Fibroblast of gingiva (primary cell): ENCODE results near the gene PPM1M.

Experiments
- DNase-seq: peaks from one replicate; pipeline ENCODE4 v3.0.0-alpha.2; 2011; ENCODE audit warnings: low read depth

Gene PPM1M, protein sequence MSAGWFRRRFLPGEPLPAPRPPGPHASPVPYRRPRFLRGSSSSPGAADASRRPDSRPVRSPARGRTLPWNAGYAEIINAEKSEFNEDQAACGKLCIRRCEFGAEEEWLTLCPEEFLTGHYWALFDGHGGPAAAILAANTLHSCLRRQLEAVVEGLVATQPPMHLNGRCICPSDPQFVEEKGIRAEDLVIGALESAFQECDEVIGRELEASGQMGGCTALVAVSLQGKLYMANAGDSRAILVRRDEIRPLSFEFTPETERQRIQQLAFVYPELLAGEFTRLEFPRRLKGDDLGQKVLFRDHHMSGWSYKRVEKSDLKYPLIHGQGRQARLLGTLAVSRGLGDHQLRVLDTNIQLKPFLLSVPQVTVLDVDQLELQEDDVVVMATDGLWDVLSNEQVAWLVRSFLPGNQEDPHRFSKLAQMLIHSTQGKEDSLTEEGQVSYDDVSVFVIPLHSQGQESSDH

DNA sequence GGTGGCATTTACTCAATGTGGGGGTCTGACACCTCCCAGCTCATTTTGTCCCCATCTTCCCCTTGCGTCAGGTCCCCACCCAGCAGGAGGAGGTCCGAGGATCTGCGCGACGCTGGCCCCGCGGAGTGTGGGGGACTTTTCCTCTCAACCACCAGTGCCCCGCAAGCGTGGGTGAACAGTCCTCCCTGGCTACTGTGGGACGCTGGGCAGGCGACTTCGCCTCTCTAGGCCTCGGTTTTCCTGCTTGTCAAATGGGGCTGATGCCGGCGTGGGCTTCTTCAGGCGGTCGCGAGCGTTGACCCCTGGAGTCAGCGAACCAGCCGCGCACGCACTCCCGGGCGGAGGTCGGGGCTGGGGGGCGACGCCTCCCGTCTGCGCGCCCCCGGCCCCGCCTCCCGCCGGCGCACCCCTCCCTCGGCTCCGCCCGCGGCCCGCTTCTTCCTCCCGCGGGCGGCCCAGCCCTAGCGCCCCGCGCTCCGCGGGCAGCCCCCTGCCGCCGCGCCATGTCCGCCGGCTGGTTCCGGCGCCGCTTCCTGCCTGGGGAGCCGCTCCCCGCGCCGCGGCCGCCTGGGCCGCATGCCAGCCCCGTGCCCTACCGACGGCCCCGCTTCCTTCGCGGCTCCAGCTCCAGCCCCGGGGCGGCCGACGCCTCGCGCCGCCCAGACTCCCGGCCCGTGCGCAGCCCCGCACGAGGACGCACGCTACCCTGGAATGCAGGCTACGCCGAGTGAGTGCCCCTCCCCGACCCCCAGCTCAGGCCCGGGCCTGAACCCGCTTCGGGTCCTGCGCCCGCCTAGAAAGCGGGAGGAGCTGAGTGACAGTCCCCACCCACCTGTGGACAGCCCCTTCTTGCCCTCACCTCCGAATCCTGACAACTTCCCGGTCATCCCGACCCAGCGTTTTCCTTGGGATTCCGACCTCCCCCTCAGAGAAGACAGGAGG, at the start of gene PPM1M:
PPM1M (plus strand) TSS at position 438 of the 942 bp plus-strand sequence; CDS start at position 504, 66 bp downstream.
- peak; percentile 40 for DNase-seq

DNA sequence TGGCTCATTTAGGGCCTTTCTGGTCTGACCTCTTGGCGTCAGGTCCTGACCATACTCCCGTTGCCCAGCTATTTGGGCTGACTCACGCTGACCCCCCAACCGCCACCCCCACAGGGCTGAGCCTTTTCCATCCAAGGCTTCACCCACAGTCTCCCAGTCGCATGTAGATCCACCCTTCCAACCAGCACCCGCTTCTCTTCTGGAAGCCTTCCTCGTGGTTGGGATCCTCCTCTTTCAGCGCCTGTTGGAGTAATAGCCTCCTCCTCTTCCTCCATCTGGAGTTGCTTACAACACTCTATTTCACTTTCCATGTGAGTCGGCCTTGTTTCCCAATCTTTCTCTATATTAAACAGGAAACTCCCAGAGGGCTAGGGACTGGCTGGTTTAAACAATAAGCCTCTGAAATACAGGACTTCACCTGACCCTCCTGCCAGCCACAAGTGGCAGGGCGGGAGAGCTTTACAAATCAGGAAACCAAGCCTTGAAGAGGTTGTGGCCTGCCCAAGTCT, 49.7 kb upstream of the PPM1M start:
- DNase-seq = peak; percentile 80

DNA sequence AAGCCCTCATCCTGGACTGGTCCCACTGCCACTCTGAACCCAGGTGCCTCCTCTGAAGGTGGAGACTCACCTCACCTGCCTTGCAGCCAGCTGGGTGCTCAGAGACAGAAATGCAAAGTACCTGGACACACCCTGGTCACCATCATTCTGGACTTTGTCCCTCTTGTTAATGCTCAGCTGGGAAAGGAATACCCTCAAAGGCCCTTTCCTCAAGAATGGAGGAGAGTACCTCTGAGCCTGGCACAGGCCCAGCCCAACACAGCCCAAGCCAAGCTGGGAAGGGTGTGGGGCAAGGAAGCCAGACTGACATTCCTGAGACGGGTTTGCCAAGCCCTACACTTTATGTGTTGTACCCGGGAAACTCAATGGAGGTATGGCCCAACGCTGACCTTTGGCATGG, 48.6 kb upstream of the PPM1M start:
- DNase-seq = no peak

DNA sequence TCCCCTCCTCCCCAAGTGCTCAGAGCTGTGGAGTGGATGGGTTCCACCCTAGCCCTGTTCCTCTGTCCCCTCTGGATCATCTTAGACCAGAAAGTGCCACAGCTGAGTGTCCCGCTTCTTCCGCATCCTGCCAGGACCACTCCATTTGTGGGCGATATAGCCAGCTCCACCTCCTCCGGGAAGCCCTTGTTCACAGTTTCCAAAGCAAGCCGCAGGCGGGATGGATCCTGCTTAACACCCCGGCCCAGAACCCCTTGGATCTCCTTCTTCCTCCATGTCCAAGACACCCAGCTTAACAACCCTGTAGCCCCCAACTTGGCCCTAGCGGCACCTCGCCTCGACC, 48.1 kb upstream of the PPM1M start:
- no peak for DNase-seq

DNA sequence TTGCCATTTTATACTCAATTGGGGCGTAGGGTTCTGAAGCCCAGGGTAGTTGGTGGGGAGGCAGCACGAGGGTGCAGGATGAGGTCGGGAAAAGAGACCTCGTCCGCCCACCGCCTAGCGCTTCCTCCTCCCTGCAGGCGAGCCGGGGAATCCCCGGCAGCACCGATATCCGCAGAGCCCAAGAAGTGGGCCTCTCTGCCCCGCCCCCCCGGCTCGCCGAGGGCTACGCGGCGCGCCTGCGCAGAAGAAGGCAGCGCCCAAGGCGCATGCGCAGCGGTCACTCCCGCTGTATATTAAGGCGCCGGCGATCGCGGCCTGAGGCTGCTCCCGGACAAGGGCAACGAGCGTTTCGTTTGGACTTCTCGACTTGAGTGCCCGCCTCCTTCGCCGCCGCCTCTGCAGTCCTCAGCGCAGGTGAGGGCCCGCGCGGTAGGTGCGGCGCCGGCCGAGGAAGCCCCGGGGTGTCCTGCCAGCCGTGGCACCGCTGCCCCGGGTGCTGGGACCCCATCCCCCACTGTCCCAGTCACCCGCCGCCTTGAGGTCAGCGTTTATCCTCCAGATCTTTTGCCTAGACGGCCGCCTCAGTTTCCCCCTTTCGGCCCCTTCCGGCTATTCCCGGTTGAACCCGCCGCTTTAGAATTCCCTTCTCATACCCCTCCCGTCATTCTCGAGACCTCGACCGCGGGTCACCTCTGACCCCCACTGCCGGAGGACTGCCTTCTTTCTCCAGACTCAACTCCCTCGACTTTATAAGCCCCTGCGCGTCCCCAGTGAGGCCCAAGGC, 47.5 kb upstream of the PPM1M start, which contains the start of gene ALAS1:
ALAS1 (plus strand) TSS at position 319 of the 784 bp plus-strand sequence. CDS start 1,082 bp downstream, outside the sequence.
- DNase-seq = peak; percentile 77

DNA sequence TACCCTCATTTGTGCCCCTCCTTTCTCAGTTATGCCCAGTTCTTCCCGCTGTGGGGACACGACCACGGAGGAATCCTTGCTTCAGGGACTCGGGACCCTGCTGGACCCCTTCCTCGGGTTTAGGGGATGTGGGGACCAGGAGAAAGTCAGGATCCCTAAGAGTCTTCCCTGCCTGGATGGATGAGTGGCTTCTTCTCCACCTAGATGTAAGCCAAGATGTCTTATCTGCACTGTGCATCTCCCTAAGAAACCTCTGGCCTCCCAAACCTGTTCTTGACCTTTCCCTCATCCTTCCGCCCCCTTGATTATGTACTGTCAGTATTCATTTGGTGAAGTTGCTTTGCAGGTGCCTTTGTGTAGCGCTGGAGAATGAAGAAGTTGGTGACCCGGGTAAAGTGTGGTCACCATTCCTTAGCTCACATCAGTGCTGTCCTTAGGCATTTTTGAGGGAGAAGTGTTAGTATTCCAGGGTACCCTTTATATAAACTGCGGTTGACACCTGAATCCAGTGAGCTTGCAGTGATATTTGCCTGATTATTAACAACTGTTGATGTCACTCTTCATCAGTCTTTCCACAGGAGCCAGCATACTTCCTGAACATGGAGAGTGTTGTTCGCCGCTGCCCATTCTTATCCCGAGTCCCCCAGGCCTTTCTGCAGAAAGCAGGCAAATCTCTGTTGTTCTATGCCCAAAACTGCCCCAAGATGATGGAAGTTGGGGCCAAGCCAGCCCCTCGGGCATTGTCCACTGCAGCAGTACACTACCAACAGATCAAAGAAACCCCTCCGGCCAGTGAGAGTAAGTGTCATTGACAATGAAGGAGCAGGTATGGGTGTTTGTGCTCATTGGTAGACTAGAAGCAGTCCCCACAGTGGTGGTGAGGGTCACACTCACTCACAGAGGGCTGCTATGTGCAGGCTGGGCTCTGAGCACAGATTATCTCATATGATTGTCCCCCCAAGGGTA, 46.6 kb upstream of the PPM1M start:
- DNase-seq = no peak

DNA sequence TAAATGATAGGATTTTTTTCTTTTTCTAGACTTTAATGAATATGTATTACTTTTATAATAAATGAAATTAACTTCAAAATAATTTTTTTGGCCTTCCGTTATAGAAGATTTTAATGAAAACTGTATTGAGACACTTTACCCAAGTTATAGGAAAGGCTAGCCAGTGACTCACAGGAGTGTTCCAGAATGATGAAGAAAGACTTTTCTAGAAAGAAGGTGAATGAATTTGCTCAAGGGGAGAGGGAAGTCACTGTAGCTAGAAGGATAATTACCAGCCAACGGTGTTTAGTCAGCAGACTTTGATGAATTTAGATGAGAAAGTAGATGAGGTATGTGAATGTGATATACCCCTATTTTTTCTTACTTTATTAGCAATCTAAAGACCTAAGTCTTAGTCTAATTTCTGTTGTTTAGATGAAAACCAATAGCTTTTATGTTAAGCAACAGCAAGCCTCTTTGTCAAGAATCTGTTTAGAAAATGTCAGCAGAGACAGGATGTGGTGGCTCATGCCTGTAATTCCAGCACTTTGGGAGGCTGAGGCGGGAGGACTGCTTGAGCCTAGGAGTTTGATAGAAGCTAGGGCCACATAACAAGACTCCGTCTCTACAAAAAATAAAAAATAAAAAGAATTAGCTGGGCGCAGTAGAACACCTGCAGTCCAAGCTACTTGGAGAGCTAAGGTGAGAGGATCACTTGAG, 44.4 kb upstream of the PPM1M start:
- peak; percentile 56 for DNase-seq

DNA sequence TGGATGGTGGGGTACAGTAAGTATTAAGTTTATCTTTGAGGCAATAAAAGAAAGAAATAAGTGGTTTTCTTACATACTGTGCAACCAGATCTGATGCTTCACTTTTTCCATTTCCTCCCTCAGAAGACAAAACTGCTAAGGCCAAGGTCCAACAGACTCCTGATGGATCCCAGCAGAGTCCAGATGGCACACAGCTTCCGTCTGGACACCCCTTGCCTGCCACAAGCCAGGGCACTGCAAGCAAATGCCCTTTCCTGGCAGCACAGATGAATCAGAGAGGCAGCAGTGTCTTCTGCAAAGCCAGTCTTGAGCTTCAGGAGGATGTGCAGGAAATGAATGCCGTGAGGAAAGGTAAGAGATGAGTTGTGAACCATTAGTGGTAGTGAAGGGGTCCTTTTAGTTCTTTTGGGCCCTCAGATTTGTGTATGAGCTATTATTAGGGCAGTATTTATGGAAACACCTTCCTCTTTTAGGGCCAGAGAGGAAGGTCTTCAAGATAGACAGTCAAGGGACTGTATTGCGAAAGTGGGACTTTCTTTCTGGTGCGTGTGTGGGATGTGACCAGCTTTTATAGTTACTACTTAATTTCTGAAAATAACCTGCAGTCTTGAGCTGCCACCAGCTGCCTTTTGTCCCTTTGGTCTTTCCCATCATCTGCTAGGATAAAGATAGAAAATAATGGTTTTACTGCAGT, 43.0 kb upstream of the PPM1M start:
- DNase-seq = peak; percentile 63

DNA sequence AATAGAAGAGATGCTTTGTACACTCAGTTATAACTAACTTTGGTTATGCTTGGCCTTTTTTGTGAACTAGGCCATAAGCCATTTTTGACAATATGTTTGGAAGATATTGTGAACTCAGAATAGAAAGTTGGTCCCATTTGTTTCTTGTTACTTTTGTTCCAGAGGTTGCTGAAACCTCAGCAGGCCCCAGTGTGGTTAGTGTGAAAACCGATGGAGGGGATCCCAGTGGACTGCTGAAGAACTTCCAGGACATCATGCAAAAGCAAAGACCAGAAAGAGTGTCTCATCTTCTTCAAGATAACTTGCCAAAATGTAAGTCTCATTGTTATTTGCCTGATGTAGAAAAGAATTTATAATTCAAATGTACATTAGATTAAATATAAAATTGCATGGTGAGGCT, 41.9 kb upstream of the PPM1M start:
- peak; percentile 54 for DNase-seq

DNA sequence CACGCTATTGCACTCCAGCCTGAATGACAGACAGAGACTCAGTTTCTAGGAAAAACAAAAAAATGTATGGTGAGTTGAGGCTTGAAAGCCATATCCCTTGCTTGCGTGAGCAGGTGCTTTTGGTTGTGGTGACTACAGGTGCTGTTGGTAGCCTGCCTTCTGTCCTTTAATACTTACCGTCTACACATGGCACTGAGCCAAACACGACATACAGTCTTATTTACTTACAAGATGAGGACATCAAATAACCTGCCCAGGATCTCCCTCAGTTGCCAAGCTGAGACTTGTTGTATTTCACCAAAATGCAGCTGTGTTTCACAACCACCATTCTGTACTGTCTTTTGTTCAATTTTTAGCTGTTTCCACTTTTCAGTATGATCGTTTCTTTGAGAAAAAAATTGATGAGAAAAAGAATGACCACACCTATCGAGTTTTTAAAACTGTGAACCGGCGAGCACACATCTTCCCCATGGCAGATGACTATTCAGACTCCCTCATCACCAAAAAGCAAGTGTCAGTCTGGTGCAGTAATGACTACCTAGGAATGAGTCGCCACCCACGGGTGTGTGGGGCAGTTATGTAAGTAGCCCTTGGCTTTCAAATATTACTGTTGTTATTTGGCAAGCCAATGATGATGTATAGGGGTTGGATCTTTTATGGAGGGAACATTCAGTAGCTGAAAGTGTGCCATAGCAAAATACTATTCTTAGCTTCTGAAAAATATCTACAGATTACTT, 41.1 kb upstream of the PPM1M start:
- no peak for DNase-seq

DNA sequence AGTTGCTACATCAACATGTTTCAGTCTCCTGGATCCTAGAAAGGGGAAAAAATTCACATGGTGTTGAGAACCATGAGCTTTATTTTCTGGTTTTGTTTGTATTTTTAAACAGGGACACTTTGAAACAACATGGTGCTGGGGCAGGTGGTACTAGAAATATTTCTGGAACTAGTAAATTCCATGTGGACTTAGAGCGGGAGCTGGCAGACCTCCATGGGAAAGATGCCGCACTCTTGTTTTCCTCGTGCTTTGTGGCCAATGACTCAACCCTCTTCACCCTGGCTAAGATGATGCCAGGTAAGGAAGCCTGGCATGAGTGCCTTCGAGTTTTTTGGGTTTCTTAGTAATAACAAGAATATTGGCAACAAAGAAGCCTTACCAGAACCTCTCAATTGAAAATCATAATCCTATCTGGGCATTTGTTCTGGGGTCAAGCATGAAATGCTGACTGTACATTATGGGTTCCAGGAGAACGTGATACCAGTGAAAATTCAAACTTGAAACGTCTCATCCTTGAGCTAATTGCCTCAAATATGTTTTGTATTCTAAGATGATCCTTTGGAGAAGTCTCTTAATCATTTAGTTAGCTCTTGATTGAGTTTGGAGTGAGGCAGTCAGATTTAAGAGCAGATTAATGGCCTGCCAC, 39.7 kb upstream of the PPM1M start:
- DNase-seq = no peak

DNA sequence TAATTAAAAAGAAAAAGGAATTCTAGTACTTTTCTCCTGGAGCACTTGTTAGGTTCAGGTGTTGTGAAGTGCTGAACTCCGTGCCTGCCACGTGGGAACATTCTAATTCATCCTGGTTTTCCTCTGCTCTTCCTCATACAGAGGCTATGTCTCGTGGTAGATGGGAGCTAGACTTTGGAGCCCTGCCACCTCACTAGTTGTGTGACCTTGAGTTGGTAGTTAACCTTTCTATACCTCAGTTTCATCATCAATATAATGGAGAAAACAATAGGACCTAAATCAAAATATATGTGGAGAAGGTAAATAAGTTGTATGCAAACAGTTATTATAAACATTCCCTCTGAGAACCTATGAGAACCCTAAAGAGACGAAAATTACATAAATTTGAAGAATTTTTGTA, 37.0 kb upstream of the PPM1M start:
- DNase-seq = no peak

DNA sequence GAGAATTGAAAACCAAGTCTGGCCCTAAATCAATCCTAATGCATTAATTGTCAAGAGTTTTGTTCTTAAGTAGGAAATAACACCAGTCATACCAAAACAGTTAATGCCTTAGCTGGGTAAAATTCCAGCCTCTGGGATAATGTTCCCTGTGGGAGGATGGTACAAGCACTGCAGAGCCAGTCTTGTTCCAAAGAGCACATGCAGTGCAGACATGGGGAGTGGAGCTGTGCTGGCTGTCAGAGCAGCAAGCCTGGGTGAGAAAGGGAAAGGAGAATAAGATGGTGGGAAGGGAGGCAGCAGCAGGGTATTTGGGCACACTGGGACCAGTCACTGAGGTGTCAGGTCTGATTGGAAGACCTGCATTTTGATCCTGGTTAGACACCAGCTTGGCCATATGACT, 35.5 kb upstream of the PPM1M start:
- DNase-seq = no peak

DNA sequence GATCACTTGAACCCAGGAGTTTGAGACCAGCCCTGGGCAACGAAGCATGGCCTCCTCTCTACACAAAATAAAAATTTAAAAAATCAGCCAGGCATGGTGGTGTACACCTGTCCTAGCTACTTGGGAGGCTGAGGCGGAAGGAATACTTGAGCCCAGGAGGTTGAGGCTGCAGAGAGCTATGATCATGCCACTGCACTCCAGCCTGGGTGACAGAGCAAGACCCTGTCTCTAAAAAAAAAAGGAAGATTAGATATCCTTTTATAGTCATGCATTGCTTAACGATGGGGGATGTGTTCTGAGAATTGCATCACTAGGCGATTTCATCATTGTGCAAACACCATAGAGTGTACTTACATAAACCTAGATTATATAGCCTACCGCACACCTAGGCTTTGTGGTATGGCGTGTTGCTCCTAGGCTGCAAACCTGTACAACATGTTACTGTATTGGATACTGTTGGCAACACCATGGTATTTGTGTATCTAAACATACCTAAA, 35.0 kb upstream of the PPM1M start:
- DNase-seq = peak; percentile 61

DNA sequence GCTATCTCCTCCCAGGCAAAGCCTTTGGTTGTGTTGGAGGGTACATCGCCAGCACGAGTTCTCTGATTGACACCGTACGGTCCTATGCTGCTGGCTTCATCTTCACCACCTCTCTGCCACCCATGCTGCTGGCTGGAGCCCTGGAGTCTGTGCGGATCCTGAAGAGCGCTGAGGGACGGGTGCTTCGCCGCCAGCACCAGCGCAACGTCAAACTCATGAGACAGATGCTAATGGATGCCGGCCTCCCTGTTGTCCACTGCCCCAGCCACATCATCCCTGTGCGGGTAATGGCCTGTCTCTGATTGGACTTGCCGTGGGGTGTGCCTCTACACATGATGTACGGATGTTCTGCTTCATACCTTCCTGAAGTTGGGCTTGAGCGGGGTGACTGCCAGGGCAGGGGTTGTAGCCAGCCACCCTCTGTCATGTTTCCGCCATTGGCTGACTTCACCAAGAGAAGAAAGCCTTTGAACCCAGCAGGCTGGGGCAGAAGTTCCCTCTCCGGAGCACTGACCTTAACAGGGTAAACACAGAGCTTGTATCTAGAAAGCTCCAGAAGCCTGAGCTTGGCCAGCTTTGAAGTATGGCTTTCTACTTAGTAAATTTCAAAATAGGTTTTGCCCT, 34.2 kb upstream of the PPM1M start:
- no peak for DNase-seq

DNA sequence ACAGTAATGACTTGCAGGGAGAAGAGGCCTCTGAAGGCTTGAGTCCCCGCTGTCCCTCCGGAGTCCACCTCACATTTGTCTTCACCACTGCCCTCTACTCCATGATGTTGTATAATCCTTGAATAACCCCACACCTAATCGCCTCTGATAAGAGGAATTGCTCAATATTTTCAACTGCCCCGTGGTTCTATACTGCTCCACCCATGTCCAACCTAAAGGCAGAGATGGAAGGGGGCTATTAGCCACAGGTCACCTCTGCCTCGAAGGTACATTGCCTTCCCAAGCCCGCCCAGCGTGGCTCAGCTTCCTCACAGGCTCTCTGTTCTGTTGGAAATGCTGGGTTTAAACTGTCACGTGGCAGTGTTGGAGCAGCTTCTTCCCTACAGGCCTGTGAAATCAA, 32.6 kb upstream of the PPM1M start:
- DNase-seq = no peak

DNA sequence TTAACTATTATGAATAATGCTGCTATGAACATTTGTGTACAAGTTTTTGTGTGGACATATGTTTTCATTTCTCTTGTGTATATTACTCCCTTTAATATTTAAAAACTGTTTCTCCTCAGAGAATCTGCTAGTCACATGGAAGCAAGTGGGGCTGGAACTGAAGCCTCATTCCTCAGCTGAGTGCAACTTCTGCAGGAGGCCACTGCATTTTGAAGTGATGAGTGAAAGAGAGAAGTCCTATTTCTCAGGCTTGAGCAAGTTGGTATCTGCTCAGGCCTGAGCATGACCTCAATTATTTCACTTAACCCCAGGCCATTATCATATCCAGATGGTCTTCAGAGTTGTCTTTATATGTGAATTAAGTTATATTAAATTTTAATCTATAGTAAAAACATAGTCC, 31.7 kb upstream of the PPM1M start:
- peak; percentile 75 for DNase-seq

DNA sequence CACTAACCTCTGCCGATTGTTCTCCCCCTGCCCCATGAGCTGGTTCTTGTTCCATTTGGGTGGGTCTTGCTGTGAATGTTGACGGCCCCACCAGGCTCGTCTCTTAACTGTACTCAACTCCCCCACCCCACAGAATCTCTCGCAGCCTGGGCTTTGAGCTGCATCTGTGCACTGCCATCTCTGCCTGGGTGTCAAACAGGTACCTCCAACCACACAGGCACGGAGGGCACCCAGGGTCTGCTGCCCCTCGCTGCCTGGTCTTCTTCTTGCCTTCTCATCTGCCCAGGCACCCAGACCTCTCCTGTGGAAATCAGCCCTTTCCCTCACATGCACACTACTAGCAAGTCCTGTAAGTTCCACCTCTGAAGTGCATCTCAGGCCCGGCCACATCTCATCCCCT, 30.2 kb upstream of the PPM1M start:
- no peak for DNase-seq
